ENCODE results near the gene PRM3.

The PRM3 gene

GRCh38 chr16:11298143-11298900 lies 24.9 kb upstream of the PRM3 start:
- no peaks in the 10 kb centered on the region for H3K27me3 ChIP-seq (ENCODE audit: insufficient read depth, low read length)
- TF ChIP-seq EZH2 (IDR thresholded peaks at IDR 0.05; ENCODE audit: borderline replicate concordance, low read length) (no peak), CTCF (IDR thresholded peaks at IDR 0.05; ENCODE audit: low read length) (no peak)
- no peaks in the 10 kb centered on the region for H4K20me1 ChIP-seq (ENCODE audit: insufficient read depth, low read length)
- H3K9me3 ChIP-seq (ENCODE audit: low read length): no peaks in the 10 kb centered on the region
- H3K4me2 ChIP-seq (ENCODE audit: low read length): peak overlapping the region; percentile 45
- peak overlapping the region; percentile 59 for H3K9ac ChIP-seq (ENCODE audit: low read length)
- H3K36me3 ChIP-seq (ENCODE audit: insufficient read depth, low read length): no peaks in the 10 kb centered on the region
- no peaks in the 10 kb centered on the region for H3K79me2 ChIP-seq (ENCODE audit: insufficient read depth, low read length)
- H3F3A ChIP-seq (ENCODE audit: insufficient read depth, low read length): peaks cover 8% of the 10 kb centered on the region
- H3K4me3 ChIP-seq (ENCODE audit: low read depth, low read length, poor library complexity, severe bottlenecking): peak overlapping the region; percentile 18
- peaks cover 74% of the 10 kb centered on the region for H3K4me1 ChIP-seq (ENCODE audit: insufficient read depth, low read length, severe bottlenecking)
- H3K27ac ChIP-seq (ENCODE audit: low read depth, low read length, poor library complexity, severe bottlenecking): peak overlapping the region; percentile 98
- H3K9me2 ChIP-seq (ENCODE audit: low read depth, low read length): no peaks in the 10 kb centered on the region
- no peak overlapping the region for H2AFZ ChIP-seq (ENCODE audit: low read length)

GRCh38 chr16:11297492-11298142 lies 24.2 kb upstream of the PRM3 start:
- Histone ChIP-seq H2AFZ (ENCODE audit: low read length) (no peak overlapping the region), H3K79me2 (ENCODE audit: insufficient read depth, low read length) (no peaks in the 10 kb centered on the region), H3K4me3 (ENCODE audit: low read depth, low read length, poor library complexity, severe bottlenecking) (peak overlapping the region; percentile 22), H3K36me3 (ENCODE audit: insufficient read depth, low read length) (no peaks in the 10 kb centered on the region), H3K9me3 (ENCODE audit: low read length) (no peaks in the 10 kb centered on the region), H3K9me2 (ENCODE audit: low read depth, low read length) (no peaks in the 10 kb centered on the region), H3K27ac (ENCODE audit: low read depth, low read length, poor library complexity, severe bottlenecking) (peak overlapping the region; percentile 98), H3K4me2 (ENCODE audit: low read length) (peak overlapping the region; percentile 62), H3K4me1 (ENCODE audit: insufficient read depth, low read length, severe bottlenecking) (peaks cover 76% of the 10 kb centered on the region), H3F3A (ENCODE audit: insufficient read depth, low read length) (peaks cover 8% of the 10 kb centered on the region), H3K27me3 (ENCODE audit: insufficient read depth, low read length) (no peaks in the 10 kb centered on the region), H3K9ac (ENCODE audit: low read length) (peak overlapping the region; percentile 59), H4K20me1 (ENCODE audit: insufficient read depth, low read length) (no peaks in the 10 kb centered on the region)
- TF ChIP-seq EZH2 (IDR thresholded peaks at IDR 0.05; ENCODE audit: borderline replicate concordance, low read length) (no peak), CTCF (IDR thresholded peaks at IDR 0.05; ENCODE audit: low read length) (peak; percentile 50)

GRCh38 chr16:11296706-11297491 lies 23.5 kb upstream of the PRM3 start:
- Histone ChIP-seq H3K9ac (ENCODE audit: low read length) (peak overlapping the region; percentile 59), H3K36me3 (ENCODE audit: insufficient read depth, low read length) (no peaks in the 10 kb centered on the region), H3K9me3 (ENCODE audit: low read length) (no peaks in the 10 kb centered on the region), H4K20me1 (ENCODE audit: insufficient read depth, low read length) (no peaks in the 10 kb centered on the region), H3K4me3 (ENCODE audit: low read depth, low read length, poor library complexity, severe bottlenecking) (peak overlapping the region; percentile 22), H3K27me3 (ENCODE audit: insufficient read depth, low read length) (no peaks in the 10 kb centered on the region), H3K4me2 (ENCODE audit: low read length) (peak overlapping the region; percentile 62), H3K9me2 (ENCODE audit: low read depth, low read length) (no peaks in the 10 kb centered on the region), H3F3A (ENCODE audit: insufficient read depth, low read length) (peaks cover 8% of the 10 kb centered on the region), H3K4me1 (ENCODE audit: insufficient read depth, low read length, severe bottlenecking) (peaks cover 76% of the 10 kb centered on the region), H2AFZ (ENCODE audit: low read length) (no peak overlapping the region), H3K79me2 (ENCODE audit: insufficient read depth, low read length) (no peaks in the 10 kb centered on the region), H3K27ac (ENCODE audit: low read depth, low read length, poor library complexity, severe bottlenecking) (peak overlapping the region; percentile 98)
- TF ChIP-seq EZH2 (IDR thresholded peaks at IDR 0.05; ENCODE audit: borderline replicate concordance, low read length) (no peak), CTCF (IDR thresholded peaks at IDR 0.05; ENCODE audit: low read length) (no peak)
